Calu3 (cell line): ENCODE results near the gene CALCOCO2. TPM values are rescaled to one million over a fixed set of nuclear protein-coding genes. Genes with fewer than 3 reads are reported as not detected.
A peak's percentile ranks its signal among the peaks of the same experiment; 100 is the strongest.
"Not testable (repeated sequence)": the region's sequence is repeated elsewhere in the genome, so short reads cannot be mapped to it uniquely, and the experiment has no call there.

Experiments
- BruUV-seq: library from RNA; stranded (reverse); fragments of 400-500 nt; replicated peaks from 2 replicates; lab custom pipeline; 2021; lab: Mats Ljungman, UMichigan
- CTCF ChIA-PET: fragments of 300-600 bp; sonication (Branson Sonifier 250); formaldehyde crosslinking; loops from one replicate; lab custom pipeline; 2022; ENCODE audit warnings: antibody characterized with exemption; lab: Charles Lee
- DNase-seq: peaks from one replicate; pipeline ENCODE4 v3.0.0; 2022
- H3K27ac Mint-ChIP-seq: one replicate; pipeline ENCODE4 v1.8.0; 2022; ENCODE audit warnings: mixed read lengths; ENCODE audit not compliant: unreplicated experiment
- H3K27me3 Mint-ChIP-seq: one replicate; pipeline ENCODE4 v1.8.0; 2022; ENCODE audit warnings: mixed read lengths; ENCODE audit not compliant: unreplicated experiment
- H3K36me3 Mint-ChIP-seq: one replicate; pipeline ENCODE4 v1.8.0; 2022; ENCODE audit warnings: mild to moderate bottlenecking, moderate library complexity, mixed read lengths; ENCODE audit not compliant: insufficient read depth, unreplicated experiment
- H3K4me1 Mint-ChIP-seq: one replicate; pipeline ENCODE4 v1.8.0; 2022; ENCODE audit warnings: mild to moderate bottlenecking, low read depth, mixed read lengths; ENCODE audit not compliant: unreplicated experiment
- H3K4me3 Mint-ChIP-seq: one replicate; pipeline ENCODE4 v1.8.0; 2022; ENCODE audit warnings: mild to moderate bottlenecking, low read depth, moderate library complexity, mixed read lengths; ENCODE audit not compliant: unreplicated experiment
- H3K9me3 Mint-ChIP-seq: one replicate; pipeline ENCODE4 v1.8.0; 2022; ENCODE audit warnings: low read depth, mixed read lengths; ENCODE audit not compliant: unreplicated experiment
- CTCF ChIP-seq: fragments of 200-600 bp; IDR thresholded peaks from one replicate; pipeline ENCODE4 v1.8.0; 2022; ENCODE audit warnings: antibody characterized with exemption; ENCODE audit not compliant: unreplicated experiment
- intact Hi-C: fragments of 100-400 bp; cut with micrococcal nuclease; formaldehyde crosslinking; loops from one replicate; pipeline ENCODE4 v1.10.0; 2022; ENCODE audit not compliant: unreplicated experiment
- total RNA-seq: library from RNA; stranded (reverse); gene quantifications from 2 replicates; pipeline ENCODE4 v1.2.3, GENCODE V29; 2022

CALCOCO2 gene
- total RNA-seq, 1 experiment from 2014 or later: 116 TPM

DNA sequence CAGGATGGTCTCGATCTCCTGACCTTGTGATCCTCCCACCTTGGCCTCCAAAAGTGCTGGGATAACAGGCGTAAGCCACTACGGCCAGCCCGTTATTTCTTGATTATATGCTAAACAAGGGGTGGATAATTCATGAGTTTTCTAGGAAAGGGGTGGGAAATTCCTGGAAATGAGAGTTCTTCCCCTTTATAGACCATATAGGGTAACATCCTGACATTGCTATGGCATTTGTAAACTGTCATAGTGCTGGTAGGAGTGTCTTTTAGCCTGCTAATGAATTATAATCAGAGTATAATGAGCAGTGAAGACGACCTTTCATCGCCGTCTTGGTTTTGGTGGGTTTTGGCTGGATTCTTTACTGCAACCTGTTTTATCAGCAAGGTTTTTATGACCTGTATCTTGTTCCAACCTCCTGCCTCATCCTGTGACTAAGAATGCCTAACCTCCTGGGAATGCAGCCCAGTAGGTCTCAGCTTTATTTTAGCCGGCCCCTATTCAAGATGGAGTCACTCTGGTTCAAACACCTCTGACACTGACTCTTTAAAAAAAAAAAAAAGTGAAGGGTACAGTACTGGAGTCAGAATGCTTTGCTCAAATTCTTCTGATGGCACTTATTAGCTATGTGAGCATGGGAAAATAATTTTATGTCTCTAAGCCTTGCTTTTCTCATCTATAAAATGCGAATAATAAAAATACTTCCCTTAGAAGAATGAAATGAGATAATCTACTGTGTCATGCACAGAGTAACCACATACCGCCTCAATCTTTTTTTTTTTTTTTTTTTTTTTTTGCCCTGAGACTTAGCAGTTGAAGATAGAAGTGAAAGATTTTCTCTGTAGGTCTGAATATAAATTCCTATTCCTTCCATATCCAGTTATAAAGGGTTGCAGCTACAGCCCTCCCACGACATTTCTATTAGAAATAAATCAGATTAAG lies 5.1 kb upstream of the CALCOCO2 start:
- DNase-seq: no peak
- Mint-ChIP-seq H3K4me3 (no peak overlapping the region), H3K4me1 (no peaks in the 10 kb centered on the region), H3K27me3 (no peaks in the 10 kb centered on the region), H3K9me3 (no peaks in the 10 kb centered on the region), H3K36me3 (peaks cover 4% of the 10 kb centered on the region), H3K27ac (no peak overlapping the region)
- no peak for TF ChIP-seq CTCF
- CTCF ChIA-PET: interaction anchor here (0.6 to 0.7 kb wide), 4 partner anchors 9 to 856 kb away, joined by 3 to 4 read pairs (median 3); partner anchors contain the start of gene TTLL6
- no TSS peak for BruUV-seq
- intact Hi-C loops: no loop called here

- CTCF ChIA-PET: interaction anchor here (0.6 to 1.7 kb wide), 3 partner anchors 15 to 71 kb away, joined by 3 to 9 read pairs (median 3); no protein-coding TSS in a partner anchor
- Mint-ChIP-seq H3K4me3 (peak overlapping the region; percentile 100), H3K9me3 (no peaks in the 10 kb centered on the region), H3K36me3 (peaks cover 18% of the 10 kb centered on the region), H3K27me3 (no peaks in the 10 kb centered on the region), H3K27ac (peak overlapping the region; percentile 94), H3K4me1 (peaks cover 9% of the 10 kb centered on the region)
- no peak for DNase-seq
- BruUV-seq: TSS peak; percentile 51
- intact Hi-C loops: no loop called here
- no peak for TF ChIP-seq CTCF
Measured at GRCh38 chr17:48831549-48831883, 681 bp downstream of the CALCOCO2 start.

DNA sequence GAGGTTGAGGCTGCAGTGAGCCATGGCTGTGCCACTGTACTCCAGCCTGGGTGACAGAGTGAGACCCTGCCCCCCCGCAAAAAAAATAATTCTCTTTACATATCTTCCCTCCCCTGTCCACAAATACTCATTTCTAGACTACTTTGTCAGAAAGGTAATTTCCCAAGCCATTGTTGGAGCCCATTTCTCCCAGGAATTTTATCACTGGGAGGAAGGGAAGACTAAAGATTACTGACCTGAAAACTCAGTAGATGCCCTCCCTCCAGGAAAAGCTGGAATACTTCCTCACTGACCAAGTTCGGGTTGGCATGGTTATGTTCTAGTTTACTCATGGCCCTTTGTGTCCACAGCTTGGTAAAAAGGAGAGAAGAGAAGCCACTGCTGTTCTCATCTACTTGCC lies 4.1 kb downstream of the CALCOCO2 start:
- Mint-ChIP-seq H3K27me3 (no peaks in the 10 kb centered on the region), H3K27ac (no peak overlapping the region), H3K36me3 (peaks cover 18% of the 10 kb centered on the region), H3K4me3 (no peak overlapping the region), H3K9me3 (no peaks in the 10 kb centered on the region), H3K4me1 (peaks cover 22% of the 10 kb centered on the region)
- intact Hi-C loops: no loop called here
- DNase-seq: no peak
- no TSS peak for BruUV-seq
- TF ChIP-seq CTCF: no peak
- CTCF ChIA-PET: interaction anchor here (0.5 to 2.0 kb wide), 4 partner anchors 41 to 506 kb away, joined by 3 to 6 read pairs (median 4); no protein-coding TSS in a partner anchor

DNA sequence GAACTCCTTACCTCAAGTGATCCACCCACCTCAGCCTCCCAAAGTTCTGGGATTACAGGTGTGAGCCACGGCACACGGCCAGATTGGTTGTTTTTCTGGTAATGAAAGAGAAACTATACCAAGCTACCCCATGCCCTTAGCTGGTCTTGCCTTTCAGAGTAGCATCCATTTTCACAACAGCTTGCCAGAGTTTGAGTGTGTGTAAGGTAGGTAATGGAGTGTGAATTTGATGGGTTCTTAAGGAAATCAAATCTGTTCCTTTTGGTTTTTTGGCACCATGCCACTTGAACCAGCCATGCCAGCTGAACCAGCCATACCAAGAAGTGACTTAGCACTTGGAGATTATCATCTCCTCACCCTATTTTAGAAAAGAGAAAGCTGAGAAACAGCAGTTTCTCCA lies 5.1 kb downstream of the CALCOCO2 start:
- no peak for TF ChIP-seq CTCF
- Mint-ChIP-seq H3K27ac (no peak overlapping the region), H3K4me3 (no peak overlapping the region), H3K27me3 (no peaks in the 10 kb centered on the region), H3K9me3 (no peaks in the 10 kb centered on the region), H3K4me1 (peaks cover 30% of the 10 kb centered on the region), H3K36me3 (peaks cover 11% of the 10 kb centered on the region)
- DNase-seq: peak; percentile 36
- intact Hi-C loops: no loop called here
- no TSS peak for BruUV-seq
- CTCF ChIA-PET: interaction anchor here (1.0 to 2.0 kb wide), 2 partner anchors 40 to 43 kb away, joined by 3 to 6 read pairs; no protein-coding TSS in a partner anchor

DNA sequence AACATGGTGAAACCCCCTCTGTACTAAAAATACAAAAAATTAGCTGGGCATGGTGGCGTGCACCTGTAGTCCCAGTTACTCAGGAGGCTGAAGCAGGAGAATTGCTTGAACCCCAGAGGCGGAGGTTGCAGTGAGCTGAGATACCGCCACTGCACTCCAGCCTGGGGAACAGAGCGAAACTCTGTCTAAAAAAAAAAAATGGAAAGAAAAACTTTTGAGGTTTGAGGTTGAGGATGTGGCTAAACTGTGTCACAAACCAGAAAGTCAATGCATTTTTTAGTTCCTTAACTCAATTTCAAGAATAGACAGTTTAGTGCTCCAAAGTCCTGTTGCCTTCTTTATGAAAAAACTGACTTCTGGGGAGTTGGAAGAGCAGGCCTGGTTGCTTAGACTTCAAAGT lies 6.6 kb downstream of the CALCOCO2 start:
- H3K27ac Mint-ChIP-seq, H3K4me3 Mint-ChIP-seq, CTCF ChIA-PET, H3K36me3 Mint-ChIP-seq, DNase-seq, intact Hi-C loops, H3K9me3 Mint-ChIP-seq, BruUV-seq, H3K27me3 Mint-ChIP-seq: not testable (repeated sequence)
- H3K4me1 Mint-ChIP-seq: peaks cover 37% of the 10 kb centered on the region
